HS-5 (cell line): ENCODE measurements around the gene OTOGL.
"Not testable (repeated sequence)": the region's sequence is repeated elsewhere in the genome, so short reads cannot be mapped to it uniquely, and the experiment has no call there.

Experiments
- DNase-seq: peaks from one replicate; pipeline ENCODE4 v3.0.0-alpha.2; 2012; ENCODE audit warnings: low read depth

The OTOGL gene

DNA sequence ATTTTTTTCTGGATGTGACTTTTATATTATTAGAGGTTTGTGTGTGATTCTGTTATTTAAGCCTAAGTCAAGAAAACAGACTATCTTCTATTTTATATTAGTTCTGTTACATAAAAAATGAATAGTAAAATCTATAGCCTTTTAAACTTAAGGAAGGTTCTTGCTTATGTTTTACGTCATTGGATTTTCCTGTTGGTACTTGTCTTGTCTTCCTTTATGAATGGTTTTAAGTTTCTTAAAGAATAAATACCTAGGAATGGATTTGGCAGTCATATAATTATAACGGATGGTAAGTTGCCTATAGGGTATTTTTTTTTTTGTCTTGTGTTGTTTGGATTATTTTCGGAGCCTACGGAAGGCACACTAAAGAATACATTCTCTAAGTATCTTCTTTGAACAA, 182.9 kb downstream of the OTOGL start:
- no peak for DNase-seq

DNA sequence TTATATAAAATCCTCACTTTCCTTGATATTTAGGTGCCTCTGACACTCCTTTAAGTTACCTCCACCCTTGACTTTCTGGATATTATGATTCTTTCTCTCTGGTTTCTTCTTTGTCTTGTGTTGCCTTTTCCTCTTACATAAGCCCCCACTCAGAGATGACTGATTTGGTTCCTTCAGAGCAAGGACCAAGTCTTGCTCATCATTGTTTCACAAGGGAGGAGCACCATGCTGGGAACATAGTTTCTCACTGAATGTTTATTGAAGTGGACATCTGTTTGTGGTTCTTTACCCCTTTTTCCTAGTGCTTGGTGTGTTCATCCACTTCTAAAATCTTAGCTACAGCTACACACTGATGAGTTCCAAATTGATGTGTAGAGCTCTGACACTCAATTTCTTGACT, 183.4 kb downstream of the OTOGL start:
- peak; percentile 18 for DNase-seq

DNA sequence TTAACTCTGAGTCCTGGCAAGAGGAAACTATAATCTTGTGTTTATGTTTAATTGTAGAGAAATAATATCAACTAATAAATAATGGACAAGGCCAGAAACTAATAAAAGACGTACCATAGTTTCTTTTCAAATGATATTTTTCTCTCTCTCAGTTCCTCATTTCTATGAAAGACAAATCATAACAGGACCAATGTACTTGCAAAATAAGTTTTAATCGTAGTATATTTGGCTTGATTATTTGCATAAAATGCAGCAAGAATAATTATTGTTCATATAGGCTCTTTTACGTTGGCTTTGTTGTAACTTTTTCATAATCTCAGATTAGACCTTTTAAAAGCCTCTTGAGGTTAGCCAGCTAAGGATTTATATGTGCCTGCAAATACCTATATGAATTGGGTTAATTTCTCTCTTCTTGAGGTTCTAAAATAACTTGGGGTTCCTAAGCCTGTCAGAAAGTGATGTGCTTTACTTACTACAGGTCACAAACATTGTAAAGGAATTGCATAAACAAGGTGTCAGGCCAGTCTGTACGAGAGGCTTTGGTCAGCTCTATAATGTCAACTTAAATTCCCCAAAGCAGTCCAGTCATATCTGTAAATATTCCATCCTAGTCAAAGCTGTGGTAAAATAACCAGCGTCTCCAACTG, 191.9 kb downstream of the OTOGL start:
- no peak for DNase-seq

DNA sequence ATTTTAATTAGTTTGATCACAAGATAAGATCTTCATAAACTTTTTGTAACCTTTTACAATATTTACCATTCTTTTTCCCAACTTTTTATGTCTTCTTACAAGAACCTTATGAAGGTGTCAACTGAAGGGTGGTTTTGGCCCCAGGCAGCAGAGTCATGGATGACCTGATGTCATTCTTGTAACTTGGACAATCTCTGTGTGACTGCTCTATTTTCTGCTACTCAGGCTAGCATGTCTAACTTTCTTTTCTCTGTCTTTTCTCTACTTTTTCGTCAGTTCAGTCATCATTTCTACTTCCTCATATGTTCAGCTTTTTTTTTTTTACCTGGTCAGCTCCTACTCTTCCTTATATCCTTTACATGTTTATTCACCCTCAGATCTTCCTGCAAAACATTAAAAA, 194.0 kb downstream of the OTOGL start:
- no peak for DNase-seq

- no peak for DNase-seq
These were observed 194.4 kb downstream of the OTOGL start for GRCh38 chr12:80293759-80294158.

DNA sequence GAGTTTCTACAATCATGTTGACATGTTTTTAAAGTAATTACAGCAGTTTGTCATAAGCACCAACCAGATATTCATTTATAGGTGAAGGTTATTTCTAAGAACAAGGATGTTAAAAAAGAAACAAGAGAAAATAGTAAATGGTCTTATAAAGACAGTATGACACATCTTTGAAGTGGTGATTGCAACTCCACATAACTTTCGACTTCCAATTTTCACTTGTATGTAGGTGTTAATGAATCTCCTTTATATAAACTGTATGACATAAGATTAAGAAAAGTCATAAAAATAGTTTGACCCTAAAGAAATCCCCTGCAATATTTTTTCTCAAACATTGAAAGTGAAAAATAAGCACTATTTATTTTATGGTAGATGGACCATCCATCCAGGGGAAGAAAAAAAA, 199.9 kb downstream of the OTOGL start:
- no peak for DNase-seq

DNA sequence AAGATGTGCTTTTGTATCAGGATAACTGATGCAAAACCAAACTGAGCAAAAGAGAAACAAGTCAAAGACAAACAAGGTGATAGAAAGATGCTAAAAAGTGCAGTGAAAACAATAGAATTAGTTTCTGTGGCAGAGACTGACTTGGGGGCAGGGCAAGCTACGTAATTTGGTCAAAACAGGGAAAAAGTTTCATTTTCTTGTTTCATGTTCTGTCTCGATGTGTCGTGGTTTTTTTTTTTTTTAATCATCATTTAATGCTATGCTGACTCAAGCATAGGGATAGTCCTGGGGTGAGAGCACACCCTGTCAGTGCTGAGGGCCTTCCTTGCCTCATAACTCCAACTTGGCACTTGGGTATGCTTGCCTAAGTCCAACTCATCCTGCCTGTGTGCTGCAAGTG, 200.6 kb downstream of the OTOGL start:
- no peak for DNase-seq

GRCh38 chr12:80307436-80307835, 208.1 kb downstream of the OTOGL start:
- not testable (repeated sequence) for DNase-seq

DNA sequence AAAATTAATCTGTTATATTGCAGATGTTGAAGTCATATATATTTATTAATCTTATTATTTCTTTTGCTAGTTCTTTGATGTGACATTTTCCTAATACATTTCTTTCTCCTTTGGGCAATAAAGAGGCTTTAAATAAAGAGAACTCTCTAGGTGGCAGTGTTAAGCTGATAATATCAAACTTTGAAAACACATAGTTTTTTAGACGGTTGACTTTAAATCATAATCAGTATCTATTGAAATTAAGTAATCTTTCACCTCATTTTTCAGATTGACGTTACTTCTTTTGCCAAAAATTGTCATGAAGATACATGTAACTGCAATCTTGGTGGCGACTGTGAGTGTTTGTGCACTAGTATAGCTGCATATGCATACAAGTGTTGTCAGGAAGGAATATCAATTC, 213.9 kb downstream of the OTOGL start:
- DNase-seq, result no peak

DNA sequence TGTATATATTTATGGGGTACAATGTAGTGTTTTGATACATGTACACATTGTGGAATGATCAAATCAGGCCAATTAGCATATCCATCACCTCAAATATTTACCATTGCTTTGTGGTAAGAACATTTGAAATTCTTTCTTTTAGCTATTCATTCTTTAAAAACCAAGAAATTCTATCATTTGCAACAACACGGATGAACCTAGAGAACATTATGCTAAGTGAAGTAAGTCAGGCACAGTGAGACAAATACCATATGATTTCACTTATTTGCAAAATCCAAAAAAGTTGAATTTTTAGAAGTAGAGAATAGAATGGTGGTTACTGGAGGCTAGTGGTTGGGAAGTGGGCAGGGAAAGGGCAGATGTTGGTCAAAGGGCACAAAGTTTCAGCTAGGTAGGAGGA, 215.4 kb downstream of the OTOGL start:
- no peak for DNase-seq

DNA sequence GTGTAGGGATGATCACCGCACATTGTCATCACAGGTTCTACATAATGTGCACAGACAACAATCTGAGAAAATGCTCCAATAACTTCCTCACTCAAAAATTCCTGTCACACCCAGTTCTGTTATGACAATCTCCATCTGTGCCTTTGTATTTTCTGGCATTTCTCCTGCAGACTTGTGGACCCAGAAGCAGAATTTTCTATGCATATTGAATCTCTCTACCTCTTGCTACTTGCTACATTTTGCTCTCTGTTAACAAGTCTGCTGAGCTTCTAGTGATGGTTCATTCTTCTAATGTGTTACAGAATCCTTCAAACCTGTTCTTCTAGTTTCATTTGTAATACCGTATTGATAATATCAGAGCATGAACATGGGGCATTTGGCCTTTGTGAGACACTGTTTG, 216.9 kb downstream of the OTOGL start:
- DNase-seq, result no peak

- DNase-seq, result no peak
These were observed 218.0 kb downstream of the OTOGL start for GRCh38 chr12:80317307-80317706.

DNA sequence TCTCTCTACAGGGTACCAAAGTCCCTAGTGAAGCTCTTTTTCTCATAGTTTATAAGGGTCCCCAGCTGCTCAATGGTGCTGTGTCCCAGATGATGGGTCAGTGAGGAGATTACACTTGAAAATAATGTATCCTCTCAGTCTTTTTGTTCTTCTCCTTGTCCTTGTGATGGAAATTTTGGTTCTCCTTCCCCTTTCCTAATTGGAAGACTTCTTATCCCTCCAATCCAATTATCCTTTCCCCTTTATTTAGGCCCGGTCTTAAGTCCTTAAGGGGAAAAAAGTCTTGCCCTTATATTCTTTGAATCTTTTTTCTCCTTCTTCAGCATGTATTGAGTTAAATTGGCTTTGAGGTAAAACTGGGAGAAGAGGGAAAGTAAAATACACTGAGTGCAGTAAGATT, 218.6 kb downstream of the OTOGL start:
- no peak for DNase-seq

DNA sequence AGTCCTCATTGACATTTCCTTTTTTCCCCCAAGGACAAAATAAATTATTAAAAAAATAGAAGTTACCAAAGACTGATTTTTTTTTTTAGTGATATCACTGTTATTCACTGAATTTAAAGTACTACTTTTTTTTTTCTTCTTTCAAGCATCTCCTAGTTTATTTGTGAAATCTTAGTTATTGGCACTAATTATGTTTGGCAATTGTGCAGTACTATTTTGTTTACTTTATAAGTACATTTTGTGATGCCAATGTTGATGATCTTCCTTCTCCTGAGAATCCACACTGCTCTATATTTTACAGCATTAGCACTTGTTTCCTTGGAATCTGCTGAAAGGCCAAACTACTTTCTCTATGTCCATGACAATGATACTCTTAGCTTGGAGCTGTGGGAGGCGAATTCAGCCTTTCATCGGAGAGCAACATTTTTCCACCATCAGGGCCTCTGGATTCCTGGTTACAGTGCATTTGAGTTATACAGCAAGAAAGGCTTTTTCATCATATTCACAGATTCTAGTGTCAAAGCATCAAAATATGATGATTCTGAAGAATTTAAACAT, 220.9 kb downstream of the OTOGL start:
- no peak for DNase-seq

- DNase-seq, result no peak
These were observed 222.3 kb downstream of the OTOGL start for GRCh38 chr12:80321653-80322052.

DNA sequence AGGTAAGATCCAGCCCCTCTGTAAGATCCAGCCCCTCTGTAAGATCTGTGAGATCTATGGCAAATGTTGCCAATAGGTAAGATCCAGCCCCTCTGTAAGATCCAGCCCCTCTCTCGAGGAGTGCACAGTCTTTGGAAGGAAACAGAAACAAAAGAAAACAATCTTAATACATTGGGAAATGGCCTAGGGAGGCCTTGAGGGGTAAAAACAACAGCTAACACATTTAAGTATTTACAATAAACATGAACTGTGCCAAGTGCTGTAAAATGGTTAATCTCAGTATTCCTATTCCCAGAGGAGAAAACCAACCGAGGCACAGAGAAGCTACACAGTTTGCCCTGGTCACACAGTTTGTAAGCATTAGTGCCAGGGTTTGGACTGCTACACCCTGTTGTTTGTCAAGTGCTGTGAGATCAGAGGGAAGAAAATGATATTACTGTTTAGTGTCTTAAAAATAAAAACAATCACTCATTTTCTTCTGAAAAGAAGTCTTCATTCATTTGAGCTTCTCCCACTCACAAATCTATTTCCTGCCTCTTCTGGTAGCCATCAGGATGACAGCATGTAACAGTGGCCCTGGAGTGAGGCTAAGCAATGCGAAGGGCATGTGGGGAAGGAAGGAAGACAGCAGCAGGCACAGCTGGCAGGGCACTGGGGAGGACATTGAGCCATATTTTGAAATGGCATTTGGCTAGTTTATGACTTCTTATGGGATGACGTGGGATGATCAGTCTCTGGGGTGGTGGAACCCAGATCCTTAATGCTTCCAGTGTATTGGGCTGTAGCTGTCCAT, 226.0 kb downstream of the OTOGL start:
- DNase-seq, result no peak

DNA sequence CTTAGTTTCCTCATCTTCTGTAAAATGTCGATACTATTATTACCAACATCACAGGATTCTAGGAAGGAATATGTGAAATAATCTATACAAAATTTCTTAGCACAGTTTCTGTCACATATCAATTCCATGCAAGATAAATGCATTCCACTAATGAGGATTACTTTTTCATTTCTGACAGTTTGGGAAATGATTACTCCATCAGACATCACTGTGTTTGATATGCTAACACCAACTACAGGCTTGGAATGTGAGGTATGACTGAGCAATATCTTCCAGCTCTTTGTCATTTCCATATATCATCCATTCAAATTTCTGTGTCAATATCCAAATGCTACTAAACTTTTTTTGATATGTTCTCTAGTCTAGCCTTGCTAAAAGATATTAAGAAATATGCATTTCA, 233.5 kb downstream of the OTOGL start:
- DNase-seq, result no peak

DNA sequence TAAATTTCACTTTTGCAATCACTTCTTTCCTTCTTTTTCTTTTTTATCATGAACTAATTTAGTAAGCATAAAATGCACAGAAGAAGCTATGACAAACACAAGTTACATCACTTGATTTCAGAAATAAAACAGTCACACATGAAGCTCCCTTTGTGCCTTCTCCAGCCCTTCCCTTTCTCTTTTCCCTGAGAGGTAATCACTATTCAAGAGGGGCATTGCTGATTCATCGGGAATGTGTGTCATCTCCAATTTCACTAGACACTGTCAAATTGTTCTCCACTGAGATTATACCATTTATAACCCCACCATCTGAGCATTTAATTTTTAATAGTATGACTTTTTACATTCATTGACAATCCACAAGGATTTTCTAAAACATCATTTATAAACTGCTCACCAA, 253.1 kb downstream of the OTOGL start:
- DNase-seq, result peak; percentile 4

- DNase-seq, result no peak
These were observed 253.9 kb downstream of the OTOGL start for GRCh38 chr12:80353254-80353653.

- no peak for DNase-seq
These were observed 256.8 kb downstream of the OTOGL start for GRCh38 chr12:80356097-80356496.

GRCh38 chr12:80359703-80360102, 260.4 kb downstream of the OTOGL start:
- no peak for DNase-seq

DNA sequence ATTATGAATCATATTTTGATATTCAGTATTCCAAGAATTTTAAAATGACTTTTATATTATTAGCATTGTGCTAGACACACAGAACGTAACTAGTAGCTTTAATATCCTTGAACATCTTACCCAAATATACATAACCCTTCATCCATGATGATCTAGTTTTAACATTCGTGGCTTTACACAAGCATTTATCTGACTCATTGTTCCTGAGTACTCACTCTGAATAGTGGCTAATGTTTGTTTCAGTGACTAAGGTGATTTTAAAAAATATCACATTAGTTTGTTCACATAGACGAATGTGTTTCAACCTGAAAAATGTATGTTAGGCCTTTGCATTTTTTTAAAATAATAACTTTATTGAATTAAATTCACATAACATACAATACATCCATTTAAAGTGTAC, 264.7 kb downstream of the OTOGL start:
- no peak for DNase-seq

DNA sequence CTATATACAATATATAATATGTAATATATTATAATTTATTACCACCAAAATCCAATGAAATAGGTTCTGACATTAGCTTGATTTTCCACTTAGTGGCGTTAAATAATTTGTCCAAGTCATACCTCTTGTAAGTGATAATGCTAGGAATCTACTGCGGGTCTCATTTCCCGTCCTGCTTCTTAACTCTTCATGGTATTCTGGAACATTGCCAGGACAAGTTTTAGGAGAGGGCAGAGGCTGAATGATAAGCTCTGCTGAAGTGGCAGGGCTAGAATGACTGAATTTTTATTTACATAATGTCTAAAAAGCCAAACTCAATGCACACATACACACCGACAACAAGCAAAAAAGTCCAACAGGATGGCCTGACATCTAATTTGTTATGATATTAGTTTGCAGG, 274.3 kb downstream of the OTOGL start:
- DNase-seq, result no peak

DNA sequence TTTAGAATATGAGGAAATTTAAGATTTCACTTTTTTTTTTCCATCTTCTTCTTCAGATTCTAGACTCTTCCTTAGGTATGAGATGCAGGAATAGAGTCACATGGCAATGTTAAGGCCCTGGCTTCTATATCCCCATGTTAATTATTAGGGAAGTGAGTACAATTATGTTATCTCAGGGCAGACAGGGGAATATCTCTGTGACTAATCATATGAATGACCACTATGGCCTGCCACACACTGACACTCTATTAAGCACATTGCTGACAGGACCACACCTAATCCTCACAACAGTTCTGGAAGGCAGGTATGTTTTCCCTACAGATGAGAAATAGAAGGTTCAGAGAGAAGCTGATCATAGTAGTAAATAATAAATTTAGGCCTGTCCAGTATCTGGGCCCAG, 275.3 kb downstream of the OTOGL start:
- no peak for DNase-seq
